ELF-1 (cell line): ENCODE measurements around the gene NRP1.
A peak's percentile ranks its signal among the peaks of the same experiment; 100 is the strongest.
"Not testable (repeated sequence)": the region's sequence is repeated elsewhere in the genome, so short reads cannot be mapped to it uniquely, and the experiment has no call there.

ENCODE experiments used
- DNase-seq: peaks from one replicate; pipeline ENCODE4 v3.0.0-alpha.2; 2016; ENCODE audit warnings: low read depth, low spot score

NRP1 gene

GRCh38 chr10:33152146-33152545 is 182.3 kb downstream of the NRP1 start:
- no peak for DNase-seq

GRCh38 chr10:33151344-33151864 is 183.1 kb downstream of the NRP1 start:
- no peak for DNase-seq

GRCh38 chr10:33150889-33151288 is 183.6 kb downstream of the NRP1 start:
- no peak for DNase-seq

GRCh38 chr10:33150146-33150545 is 184.3 kb downstream of the NRP1 start:
- no peak for DNase-seq

- DNase-seq: no peak
These were observed 187.5 kb downstream of the NRP1 start for GRCh38 chr10:33147013-33147310.

- DNase-seq: no peak
These were observed 188.1 kb downstream of the NRP1 start for GRCh38 chr10:33146189-33147012.

GRCh38 chr10:33145451-33146188 is 188.8 kb downstream of the NRP1 start:
- DNase-seq: no peak

- no peak for DNase-seq
These were observed 191.2 kb downstream of the NRP1 start for GRCh38 chr10:33143160-33143728.

- no peak for DNase-seq
These were observed 192.2 kb downstream of the NRP1 start for GRCh38 chr10:33142295-33142694.

- no peak for DNase-seq
These were observed 193.2 kb downstream of the NRP1 start for GRCh38 chr10:33141251-33141650.

- no peak for DNase-seq
These were observed 195.3 kb downstream of the NRP1 start for GRCh38 chr10:33139181-33139646.

GRCh38 chr10:33138686-33139085 is 195.8 kb downstream of the NRP1 start:
- DNase-seq: not testable (repeated sequence)

- DNase-seq: no peak
These were observed 197.0 kb downstream of the NRP1 start for GRCh38 chr10:33137356-33138005.

GRCh38 chr10:33136781-33137180 is 197.7 kb downstream of the NRP1 start:
- no peak for DNase-seq

GRCh38 chr10:33136271-33136670 is 198.2 kb downstream of the NRP1 start:
- DNase-seq: no peak

- DNase-seq: no peak
These were observed 200.3 kb downstream of the NRP1 start for GRCh38 chr10:33134011-33134751.

- no peak for DNase-seq
These were observed 200.9 kb downstream of the NRP1 start for GRCh38 chr10:33133557-33133956.

- peak; percentile 35 for DNase-seq
These were observed 201.8 kb downstream of the NRP1 start for GRCh38 chr10:33132626-33133025.

- no peak for DNase-seq
These were observed 204.5 kb downstream of the NRP1 start for GRCh38 chr10:33129996-33130386.

GRCh38 chr10:33129141-33129995 is 205.1 kb downstream of the NRP1 start:
- DNase-seq: no peak
